Middle frontal gyrus (tissue), 1 donor: ENCODE data around the gene SLC8A1.

Experiments
- DNase-seq: peaks from one replicate; pipeline ENCODE4 v3.0.0-alpha.2; 2015; ENCODE audit warnings: low spot score; ENCODE audit errors: extremely low spot score

SLC8A1 gene

DNA sequence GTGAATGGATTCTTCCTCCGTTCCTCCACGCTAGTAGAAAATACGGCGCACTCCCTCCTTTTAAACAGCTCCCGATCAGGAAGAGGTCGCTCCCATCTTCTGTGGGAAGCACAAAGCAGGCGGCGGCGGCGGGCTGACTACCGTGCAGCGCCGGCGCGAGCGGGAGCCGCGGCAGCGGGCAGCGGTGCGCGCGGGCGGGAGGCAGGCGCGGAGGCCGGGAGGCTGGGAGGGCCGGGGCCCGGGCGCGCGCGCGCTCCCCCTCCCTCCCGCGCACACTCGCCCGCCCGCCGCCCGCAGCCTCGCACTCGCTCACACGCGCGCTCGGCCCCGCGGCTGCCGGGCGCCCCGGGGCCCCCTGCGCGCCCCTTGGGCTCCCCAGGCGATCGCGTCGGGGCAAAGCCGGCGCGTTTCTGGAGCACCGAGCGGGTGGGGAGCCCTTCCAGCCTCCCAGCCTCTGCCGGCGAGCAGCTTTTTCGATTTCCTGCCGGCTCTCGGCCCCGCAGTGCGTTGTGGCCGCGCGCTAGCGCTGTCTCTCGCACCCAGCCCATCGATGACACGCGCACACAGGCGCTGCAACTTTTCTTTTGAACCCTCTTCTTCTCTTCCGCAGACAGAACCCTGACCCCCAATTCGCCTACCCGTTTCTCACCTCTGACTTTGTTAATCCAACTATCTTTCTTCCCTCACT is at the start of gene SLC8A1:
Gene SLC8A1 (minus strand): TSS at position 173 of the 688 bp plus-strand sequence.
- DNase-seq, result no peak

DNA sequence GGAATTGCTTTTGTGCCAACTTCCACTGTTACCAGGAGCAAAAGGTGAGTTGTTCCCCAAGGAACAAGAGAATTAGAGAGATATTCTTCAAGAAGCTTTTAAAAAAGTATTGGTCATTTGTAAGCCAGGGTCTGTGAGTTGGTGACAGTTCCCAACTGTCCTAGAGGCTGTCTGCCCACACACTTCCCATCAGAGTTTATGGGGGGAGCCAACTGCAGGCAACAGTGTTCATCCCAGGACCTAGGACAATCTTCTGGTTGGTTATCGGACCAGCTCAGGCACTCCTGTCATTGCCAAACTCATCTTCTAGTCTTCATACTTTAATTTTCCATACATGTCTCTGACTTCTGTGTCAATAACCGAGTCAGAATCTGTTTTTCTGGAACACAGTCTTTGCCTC is 47.5 kb upstream of the SLC8A1 start:
- no peak for DNase-seq

DNA sequence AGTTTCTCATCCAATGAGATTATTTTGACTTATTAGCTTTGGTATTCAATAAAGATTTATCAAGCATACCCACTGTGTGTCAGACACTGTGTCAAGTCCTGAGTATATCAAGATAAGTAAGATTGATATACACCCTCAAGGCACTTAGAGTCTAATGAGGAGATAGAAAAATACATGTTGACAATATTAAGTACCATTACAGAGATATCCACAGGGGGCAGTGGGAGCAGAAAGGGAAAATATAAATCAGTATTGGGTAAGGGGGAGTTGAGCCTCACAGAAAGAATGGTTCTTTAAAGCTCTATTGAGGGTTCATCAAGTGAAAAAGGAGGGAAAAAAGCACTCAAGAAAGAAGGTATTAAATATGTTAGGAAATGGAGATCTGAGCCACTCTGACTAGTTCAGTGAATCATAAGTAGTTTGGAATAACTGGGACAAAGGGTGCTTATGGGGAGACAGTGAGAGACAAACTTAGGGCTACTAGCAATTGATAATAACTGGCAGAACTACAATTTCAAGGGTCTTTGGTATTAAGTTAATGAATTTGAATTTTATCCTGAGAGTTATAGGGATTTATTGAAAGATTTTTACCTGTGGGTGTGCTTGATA is 45.5 kb upstream of the SLC8A1 start:
- no peak for DNase-seq

DNA sequence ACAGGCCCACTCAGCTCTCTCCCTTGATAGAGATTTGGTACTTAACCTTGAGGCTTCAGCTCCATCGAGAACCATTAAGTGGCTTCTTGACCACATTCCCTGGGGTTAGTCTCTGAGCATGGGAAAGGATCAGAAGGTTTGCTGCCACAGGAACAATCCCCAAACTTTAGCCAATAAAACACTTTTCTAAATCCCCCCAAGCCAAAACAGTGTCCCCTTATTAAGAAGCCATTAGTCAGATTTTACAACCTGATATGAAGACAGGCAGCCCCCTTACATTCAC is 37.7 kb upstream of the SLC8A1 start:
- DNase-seq, result no peak

GRCh38 chr2:40488927-40489677 is 37.2 kb upstream of the SLC8A1 start:
- no peak for DNase-seq

GRCh38 chr2:40488101-40488601 is 36.3 kb upstream of the SLC8A1 start:
- DNase-seq, result no peak

DNA sequence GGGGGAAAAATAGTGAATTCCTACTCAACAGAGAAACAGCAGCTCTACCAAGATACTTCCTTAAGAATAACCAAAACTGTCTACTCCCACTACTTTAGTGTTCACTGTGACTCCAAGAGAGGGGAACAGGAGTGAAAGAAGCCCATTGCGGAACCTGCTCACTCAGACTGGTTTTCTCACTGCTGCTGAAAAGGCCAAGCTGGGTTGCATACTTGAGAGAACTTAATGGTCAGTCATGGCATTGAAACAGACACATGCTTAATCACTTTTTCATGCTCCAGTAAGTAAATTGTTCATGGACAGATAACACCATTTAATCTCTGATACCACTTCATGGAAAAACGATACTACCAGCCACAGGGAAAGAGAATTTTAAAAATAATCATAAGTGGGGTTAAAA is 35.7 kb upstream of the SLC8A1 start:
- DNase-seq, result no peak

DNA sequence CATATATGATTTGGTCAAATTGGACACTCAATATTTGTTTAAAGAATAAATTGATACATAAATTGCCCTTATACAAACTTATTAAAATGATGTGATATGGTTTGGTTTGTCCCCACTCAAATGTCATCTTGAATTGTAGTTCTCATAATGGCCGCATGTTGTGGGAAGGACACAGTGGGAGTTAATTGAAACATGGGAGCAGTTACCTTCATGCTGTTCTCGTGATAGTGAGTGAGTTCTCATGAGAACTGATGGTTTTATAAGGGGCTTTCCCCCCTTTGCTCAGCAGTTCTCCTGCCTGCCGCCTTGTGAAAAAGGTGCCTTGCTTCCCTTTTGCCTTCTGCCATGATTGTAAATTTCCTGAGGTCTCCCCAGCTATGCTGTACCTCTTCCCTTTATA is 34.0 kb upstream of the SLC8A1 start:
- no peak for DNase-seq

- no peak for DNase-seq
Measured at GRCh38 chr2:40485318-40485717, 33.4 kb upstream of the SLC8A1 start.

DNA sequence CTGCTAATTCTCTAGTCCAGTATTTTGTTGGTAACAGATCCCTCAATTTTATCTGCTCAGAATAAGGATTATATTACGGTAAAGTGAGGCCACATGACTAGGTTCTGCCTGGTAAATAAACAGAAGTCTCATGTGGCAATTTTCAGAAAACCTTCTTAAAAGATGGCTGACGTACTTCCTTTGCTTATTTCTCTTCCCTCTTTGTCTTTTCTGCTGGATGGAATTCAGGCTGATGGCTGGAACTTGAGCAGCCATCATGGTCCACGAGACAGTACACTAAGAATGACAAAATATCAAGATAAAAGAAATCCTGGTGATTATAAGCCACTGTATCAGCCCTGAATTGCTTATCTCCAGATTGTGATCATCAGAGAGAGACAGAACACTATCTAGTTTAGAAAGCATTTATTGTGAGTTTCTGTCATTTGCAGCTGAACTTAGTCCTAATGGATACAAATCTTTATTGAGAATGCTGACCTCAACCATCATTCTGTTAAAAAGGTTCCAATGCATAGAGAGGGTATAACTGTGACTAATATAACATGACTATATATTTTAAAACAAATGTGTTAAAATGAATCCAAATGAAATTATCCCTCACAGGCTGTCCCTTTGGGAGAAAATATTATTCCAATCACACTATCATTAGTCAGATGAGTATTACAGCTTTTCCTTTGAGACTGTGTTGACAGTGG is 31.8 kb upstream of the SLC8A1 start:
- DNase-seq, result no peak

GRCh38 chr2:40480596-40480995 is 28.7 kb upstream of the SLC8A1 start:
- no peak for DNase-seq

DNA sequence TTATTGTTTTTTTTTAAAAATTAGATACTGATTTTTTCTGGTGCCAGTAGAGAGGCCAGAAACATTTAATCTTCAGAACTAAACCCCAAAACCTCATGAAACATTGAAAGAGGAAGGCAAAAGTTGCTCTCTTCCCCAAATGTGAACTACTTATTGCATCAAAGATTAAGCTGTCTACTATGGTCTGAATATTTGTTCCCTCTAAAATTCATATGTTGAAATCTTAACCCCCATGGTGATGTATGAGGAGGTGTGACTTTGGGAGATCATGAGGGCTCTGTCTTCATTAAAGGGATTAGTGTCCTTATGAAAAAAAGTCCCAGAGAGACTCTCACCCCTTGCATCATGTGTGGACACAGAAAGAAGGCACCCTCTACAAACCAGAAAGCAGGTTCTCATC is 28.2 kb upstream of the SLC8A1 start:
- DNase-seq, result no peak

DNA sequence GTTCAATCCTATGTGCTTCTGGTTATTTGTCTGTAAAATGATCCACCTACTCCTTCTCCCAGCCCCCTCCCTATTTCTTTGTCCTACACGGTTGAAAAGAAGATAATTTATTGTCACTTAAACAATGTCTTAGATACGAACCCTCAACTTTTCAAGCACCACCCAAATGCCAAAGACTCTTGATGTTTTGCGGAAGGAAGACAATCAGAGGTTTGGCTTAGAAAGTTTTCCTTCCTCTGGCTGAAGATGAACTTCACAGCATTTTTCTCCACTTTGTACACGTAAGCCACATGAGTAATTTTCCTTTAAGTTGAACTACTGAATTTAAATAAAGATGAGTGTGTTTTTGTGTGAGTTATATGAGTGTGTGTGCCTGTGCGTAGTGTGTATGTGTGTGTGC is 25.5 kb upstream of the SLC8A1 start:
- no peak for DNase-seq

GRCh38 chr2:40476436-40476835 is 24.5 kb upstream of the SLC8A1 start:
- DNase-seq, result no peak

DNA sequence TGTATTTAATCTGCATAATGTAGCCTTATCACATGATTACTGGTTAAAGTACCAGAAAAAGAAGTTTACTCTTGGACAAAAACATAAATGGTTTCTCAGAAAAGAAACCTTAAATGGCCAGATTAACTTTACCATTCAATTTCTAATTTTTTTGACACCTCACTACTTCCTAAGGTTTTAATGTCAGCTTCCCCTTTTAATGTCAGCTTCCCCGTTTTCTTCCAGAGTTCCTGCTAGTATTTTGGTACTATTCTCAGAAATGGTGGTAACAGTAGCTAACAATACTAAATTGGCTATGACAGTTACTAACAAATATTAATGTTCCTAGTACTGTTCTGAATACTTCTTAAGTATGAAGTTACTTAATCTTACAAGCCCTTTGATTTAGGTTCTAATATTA is 22.4 kb upstream of the SLC8A1 start:
- DNase-seq, result no peak

DNA sequence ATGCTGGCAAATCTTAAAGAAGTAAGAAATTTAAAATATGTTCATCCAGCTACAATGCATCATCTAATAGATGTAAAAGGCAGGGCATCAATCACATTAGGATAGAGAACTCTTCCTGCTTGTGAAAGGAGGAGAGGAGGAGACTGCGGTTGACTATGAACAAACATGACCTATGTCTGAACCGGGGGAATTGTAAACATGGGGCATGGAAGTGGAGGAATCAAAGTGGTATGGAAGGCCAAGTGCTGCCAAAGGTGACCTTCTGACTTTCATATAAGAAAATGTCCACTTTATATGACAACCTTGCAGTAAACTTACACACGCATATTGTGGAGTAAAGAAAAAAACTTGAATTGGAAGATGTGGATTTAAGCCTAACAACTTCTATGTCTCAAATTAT is 20.0 kb upstream of the SLC8A1 start:
- DNase-seq, result no peak

DNA sequence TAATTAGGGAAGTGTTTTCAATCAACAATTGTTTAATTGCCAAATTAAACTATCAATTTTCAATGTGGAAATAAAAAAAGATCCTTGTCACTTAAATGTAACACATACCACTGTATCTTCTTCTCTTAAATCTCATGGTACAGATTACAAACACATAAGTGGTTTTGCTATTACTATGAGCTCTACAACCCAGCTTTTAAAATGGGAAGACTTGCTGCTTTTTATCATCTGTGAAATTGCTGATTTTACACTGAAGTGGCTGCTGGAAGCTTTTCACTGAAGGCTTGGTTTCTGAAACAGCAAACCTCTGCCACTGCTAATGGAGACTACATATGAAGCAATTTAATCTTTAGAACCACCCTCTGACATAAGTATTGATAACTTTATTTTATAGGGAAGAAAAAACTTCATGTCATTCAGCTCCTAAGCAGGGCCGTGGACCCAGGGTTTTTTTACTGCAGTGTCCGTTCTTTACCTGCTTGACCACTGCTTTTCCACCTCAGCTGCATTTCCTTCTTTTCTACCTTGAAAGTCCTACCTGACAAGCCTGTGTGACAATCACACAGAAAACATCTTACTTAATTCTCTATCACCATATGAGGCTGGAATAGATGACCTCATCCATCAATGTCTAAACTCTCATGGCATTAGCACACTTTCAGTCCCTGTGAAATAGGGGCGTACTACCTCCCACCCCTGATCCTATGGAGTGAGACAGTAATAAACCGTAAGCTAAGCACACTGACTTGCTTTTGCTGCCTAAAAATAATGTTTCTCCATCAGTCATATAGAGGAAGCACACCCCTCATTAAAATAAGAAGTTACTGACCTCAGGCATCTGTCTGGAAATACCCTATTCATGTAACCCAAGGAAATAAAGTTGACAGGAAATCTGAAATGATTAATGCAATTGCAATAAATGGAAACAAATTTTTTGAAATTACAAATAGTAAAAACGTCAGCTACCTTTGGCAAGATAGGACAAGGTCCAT is 19.2 kb upstream of the SLC8A1 start:
- DNase-seq, result no peak

DNA sequence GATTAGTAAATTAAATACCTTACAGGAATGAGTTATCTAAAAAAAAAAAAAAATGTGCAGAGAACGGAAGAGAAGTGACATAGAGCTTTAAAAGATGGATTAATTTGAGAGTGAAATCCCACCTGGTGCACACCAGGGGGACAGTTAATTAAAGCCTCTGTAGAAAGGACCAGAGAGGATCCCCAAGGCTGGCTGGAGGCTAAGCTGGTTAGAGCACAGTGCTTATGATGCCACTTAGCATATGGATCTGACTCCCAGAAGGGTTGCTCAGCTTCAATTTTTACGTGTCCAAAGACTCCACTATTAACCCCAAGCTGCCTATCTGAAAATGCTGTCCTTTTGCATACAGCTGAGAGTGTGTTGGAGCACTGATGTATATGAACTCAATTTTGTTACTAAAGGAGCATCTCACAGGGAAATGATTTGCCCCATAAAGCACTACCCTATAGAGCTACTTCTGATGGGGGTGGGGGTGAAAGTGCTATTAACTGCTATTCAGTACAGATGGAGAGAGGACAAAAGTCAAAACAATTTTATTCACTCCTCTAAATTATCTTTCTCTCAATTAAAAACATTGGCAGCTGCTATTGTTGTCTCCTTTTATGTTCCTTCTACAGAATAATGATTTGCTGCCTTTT is 15.2 kb upstream of the SLC8A1 start:
- no peak for DNase-seq

GRCh38 chr2:40466332-40466906 is 14.5 kb upstream of the SLC8A1 start:
- DNase-seq, result no peak

GRCh38 chr2:40463112-40463511 is 11.2 kb upstream of the SLC8A1 start:
- DNase-seq, result no peak
